LNCAP (cell line): ENCODE data around the gene C2orf76.

Source experiments
- CTCF ChIP-seq: fragments of 450-650 bp; IDR thresholded peaks from 2 replicates; pipeline ENCODE4 v1.5.1; 2017; ENCODE audit warnings: mild to moderate bottlenecking

Gene C2orf76

GRCh38 chr2:119338826-119339561, 27.6 kb downstream of the C2orf76 start:
- TF ChIP-seq CTCF = no peak

GRCh38 chr2:119338272-119338671, 28.4 kb downstream of the C2orf76 start:
- no peak for TF ChIP-seq CTCF

- TF ChIP-seq CTCF = no peak
Observed at GRCh38 chr2:119337749-119338148, 28.9 kb downstream of the C2orf76 start.

GRCh38 chr2:119333833-119334232, 32.8 kb downstream of the C2orf76 start:
- TF ChIP-seq CTCF = no peak

GRCh38 chr2:119333360-119333759, 33.3 kb downstream of the C2orf76 start:
- TF ChIP-seq CTCF = no peak

- no peak for TF ChIP-seq CTCF
Observed at GRCh38 chr2:119332953-119333352, 33.7 kb downstream of the C2orf76 start.

- TF ChIP-seq CTCF = no peak
Observed at GRCh38 chr2:119327431-119327830, 39.2 kb downstream of the C2orf76 start.

- TF ChIP-seq CTCF = no peak
Observed at GRCh38 chr2:119326938-119327337, 39.7 kb downstream of the C2orf76 start.
